Body of pancreas (tissue), 4 donors: ENCODE data around the gene SERPINE3.

Source experiments
- POLR2A ChIP-seq, 3 donors: fragments of 450-650 bp; IDR thresholded peaks; one replicate each; pipeline ENCODE4 v1.6.1; 2016; ENCODE audit warnings: antibody characterized with exemption in 3 of 3, mild to moderate bottlenecking in 2 of 3
- TF ChIP-seq, protein P1 (sequence below), 7 experiments: fragments of 450-650 bp in 4 of 7; fragments of 200-600 bp in 3 of 7; sonication (generic) in 3 of 7; IDR thresholded peaks; one replicate each; pipeline ENCODE4 v1.5.1; 2016 to 2019; ENCODE audit warnings: antibody characterized with exemption in 7 of 7

DNA sequence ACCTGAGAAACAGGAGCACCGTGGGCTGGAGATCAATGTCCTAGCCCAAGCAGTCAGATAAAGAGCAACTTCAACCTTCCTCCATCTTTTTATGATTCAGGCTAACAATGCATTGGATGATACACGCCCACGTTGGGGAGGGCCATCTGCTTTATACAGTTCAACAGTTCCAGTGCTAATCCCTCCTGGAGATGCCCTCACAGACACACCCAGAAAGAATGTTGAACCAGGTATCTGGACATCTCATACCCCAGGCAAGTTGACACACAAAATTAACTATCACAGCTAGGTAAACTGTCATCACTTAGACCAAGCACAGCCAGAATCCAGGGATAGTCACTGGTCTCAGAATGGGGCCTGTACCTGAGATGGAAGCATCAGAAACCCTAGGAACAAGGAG, 20.6 kb upstream of the SERPINE3 start:
- TF ChIP-seq POLR2A (IDR thresholded peaks at IDR 0.05) = no peak
- TF ChIP-seq, protein P1, sequence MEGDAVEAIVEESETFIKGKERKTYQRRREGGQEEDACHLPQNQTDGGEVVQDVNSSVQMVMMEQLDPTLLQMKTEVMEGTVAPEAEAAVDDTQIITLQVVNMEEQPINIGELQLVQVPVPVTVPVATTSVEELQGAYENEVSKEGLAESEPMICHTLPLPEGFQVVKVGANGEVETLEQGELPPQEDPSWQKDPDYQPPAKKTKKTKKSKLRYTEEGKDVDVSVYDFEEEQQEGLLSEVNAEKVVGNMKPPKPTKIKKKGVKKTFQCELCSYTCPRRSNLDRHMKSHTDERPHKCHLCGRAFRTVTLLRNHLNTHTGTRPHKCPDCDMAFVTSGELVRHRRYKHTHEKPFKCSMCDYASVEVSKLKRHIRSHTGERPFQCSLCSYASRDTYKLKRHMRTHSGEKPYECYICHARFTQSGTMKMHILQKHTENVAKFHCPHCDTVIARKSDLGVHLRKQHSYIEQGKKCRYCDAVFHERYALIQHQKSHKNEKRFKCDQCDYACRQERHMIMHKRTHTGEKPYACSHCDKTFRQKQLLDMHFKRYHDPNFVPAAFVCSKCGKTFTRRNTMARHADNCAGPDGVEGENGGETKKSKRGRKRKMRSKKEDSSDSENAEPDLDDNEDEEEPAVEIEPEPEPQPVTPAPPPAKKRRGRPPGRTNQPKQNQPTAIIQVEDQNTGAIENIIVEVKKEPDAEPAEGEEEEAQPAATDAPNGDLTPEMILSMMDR (IDR thresholded peaks at IDR 0.05) = no peak
